GM20431 (cell line): Measurements from ENCODE around the gene LDAH.

Experiments used
- in situ Hi-C: fragments of 300-500 bp; cut with MseI, MboI; formaldehyde crosslinking; loops from one replicate; pipeline ENCODE4 v1.15.0; 2020; ENCODE audit warnings: low sequenced_read_pairs; ENCODE audit not compliant: unreplicated experiment

LDAH gene

DNA sequence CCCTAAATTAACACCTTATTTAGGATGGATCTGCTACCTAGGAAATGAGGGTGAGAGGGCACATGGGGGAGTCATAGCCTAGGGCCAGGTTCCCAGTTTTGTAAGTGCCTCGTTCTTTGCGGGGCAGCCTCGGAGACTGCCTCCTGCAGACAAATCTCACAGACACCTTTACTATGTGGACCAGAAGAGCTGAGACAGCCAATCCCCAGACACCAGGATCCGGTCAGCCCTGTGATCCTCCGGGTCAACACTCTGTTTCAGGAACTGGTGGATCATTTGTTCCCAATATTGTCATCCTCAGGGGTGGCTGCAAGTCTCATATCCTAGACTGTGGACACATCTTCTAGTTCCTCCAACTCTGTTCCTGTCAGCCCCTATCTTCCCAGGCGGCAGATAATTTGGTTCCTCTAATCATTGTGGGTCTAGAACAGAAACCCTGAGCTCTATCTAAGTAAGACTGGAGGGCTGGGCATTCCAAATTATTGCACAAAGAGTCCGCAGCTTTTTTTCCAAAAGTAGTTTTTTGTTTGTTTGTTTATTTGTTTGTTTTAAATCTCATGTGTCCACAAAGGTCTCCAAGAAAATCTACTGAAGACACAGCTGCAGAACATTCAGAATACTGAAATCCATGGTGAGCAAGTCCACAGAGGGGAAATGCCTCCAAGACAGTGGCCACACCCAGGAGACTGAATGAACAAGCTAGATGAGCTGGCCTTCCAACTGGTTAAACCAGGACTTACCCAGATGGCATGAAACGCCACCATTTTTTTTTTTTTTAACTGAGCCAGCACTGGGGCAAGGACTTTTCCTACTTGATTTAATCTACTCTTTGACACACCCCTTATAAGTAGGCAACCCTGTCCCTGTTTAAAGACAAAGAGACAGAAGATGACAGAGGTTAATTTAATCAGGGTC is 162.1 kb downstream of the LDAH start:
- in situ Hi-C loops = loop anchor here (5.0 kb wide), 1 partner anchor 302 kb away; no protein-coding TSS in a partner anchor

DNA sequence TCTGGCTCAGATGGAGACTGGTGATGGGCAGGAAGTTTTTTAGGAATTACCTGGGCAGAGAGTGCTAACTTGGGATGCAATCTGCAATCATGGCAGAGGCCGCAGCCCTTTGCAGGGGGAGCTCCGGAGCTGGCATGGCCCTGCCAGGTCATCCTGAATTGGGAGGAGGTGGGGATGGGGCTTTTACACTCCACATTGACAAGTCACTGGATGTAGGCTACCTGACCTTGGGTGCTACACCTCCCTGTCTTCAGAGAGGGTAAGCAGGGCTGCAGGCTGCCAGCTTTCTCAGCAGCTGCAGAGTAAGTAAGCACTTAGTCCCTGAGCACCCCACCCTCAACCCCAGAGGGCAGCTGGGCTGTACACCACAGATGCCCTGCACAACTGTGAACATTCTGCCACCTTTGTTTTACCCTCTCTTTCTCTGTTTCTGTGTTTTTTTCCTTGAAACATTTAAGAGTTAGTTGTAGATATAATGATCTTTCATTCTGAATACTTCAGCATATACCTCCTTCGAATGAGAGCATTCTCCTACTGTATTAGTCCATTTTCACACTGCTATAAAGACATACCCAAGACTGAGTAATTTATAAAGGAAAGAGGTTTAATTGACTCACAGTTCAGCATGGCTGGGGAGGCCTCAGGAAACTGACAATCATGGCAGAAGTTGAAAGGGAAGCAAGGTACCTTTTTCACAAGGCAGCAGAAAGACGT is 165.2 kb downstream of the LDAH start:
- in situ Hi-C loops = no loop called here

DNA sequence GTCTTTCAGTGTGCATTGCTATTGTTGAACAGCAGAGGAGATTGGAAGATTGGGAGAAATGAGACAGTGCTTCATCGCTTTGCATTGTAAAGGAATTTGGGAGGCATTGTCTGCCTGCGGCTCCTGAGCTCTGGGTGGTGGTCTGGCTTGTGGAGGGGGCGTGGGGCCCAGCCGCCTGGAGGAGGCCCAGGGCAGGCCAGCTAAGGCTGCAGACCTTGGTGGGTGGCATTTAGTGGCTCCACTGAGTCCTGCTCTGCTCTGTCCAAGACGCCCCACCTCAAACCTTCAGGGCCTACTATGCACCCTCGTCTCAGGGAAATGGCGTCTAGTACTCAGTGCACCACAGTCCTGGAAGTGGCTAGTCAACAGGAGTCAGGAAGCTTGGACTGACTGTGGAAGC is 166.3 kb downstream of the LDAH start:
- in situ Hi-C loops = no loop called here

DNA sequence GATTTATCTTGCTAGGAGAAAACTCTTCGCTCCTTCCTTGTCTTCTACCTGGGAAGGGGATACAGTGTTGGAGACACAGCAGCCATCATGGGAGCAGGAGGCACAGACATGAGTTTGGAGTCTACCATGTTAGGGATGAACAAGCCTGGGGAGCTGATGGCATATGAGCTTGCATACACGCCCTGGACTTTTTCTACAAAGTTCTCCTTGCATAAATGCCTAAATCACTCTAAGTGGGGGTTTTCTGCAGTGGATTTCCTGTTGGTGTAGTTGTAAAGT is 168.4 kb downstream of the LDAH start:
- in situ Hi-C loops = no loop called here

DNA sequence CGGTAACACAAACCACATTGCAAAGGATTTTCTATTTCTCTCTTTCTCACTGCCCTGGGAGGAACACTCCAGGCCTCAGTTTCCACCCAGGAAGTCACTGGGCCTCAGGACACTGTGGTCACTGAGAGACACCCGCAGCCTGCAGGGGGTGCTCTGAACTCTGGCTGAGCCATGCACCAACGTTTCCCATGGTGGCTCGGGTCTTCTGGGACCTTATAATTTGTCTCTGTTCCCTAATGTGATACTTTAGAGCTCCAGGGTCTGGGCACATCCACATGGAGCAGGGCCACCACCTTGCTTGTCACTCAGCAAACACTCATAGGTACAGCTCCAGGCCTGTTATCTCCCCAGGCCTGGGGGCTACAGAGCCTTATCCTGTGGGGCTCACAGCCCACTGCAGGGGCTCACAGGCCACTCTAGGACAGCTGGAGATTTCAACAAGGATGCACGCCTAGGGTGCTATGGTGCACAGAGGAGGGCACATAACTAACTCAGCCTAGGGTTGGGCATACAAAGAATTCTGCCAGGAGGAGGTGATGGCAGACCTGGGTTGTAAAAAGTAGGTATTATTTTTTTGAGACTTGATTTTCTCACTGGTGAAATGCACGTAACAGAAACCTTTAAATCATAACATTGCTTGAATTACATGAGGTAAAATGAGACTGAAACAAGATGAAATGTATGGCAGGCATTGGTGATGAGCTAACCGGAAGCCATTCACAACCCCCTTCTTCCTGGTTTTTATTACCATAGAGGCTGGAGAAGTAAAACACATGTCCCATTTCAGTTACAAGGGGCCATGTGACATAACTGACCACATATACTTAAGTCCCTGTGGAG is 169.0 kb downstream of the LDAH start:
- in situ Hi-C loops = no loop called here

DNA sequence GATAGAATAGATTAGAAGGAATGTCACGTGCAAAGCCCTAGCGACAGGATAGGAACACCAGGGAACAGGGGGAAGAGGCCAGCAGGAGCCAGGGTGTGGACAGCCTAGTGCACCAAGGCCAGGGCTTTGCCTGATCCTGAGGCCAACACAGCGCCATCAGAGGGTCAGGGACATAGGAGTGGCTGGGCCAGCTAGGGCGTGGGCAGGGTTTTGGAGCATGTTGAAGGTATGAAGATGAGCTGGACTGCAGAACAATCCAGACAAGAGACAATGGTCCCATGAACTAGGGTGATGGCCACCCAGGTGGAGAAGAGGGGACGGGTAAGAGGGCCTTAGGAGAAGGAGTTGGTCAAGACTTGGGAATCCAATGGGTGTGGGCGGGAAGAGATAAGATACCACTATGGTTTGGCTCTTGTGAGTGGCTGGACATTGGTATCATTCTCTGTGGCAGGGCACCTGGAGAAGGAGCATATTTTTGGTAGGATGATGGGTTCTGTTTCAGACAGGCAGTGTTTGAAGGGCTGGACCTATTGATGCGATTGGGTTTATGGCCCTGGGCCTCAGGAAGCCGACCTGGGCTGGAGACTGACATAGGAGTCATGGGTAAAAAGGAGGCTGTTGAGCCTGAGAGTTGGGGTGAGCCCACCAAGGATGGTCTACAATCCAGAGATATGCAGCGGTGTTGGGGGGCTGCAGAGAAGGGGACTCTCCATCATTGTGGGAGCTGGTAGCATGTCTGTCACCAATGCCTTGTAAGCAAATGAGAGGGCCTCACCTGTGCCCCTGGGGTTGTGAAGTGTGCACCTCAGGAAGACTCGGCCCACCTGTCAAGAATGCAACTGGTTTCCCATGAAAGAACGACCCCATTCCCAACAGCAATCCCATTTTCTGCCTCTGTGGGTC is 170.0 kb downstream of the LDAH start:
- in situ Hi-C loops = no loop called here

DNA sequence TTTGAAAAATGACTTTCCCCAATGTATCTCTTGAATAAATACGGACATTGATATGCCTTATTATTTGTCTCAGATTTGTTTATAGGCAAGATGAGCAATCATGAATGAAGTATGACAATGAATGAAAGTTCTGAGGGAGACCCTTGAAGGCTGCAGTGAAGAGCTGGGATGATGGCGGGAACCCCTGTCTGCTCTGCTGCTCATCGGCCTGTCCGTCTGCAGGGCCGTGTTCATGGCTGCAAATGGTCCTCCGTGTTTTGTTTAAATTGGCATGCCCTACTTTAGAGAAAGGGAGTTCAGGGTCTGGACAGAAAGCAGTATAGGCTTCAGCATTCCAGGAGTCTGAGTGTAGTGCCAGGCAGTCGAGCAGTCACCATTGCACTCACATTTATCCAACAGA is 170.8 kb downstream of the LDAH start:
- in situ Hi-C loops = no loop called here

DNA sequence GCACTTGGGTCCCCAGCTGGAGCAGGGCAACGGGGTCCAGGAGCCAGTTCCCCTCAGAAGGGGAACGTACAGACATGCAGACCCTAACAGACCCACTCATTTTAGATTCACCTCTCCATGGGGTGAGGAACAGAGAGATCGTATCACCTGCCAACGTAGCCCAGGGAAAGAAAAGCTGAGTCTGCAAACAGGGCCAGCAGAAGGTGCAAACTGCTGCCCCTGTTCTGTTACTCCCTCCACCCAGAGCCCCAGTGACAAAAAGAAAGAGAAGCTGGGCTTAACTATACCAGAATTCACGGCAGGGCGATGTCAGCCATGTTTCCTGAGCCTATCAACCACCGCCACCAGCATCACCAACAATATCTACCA is 171.2 kb downstream of the LDAH start:
- in situ Hi-C loops = no loop called here

DNA sequence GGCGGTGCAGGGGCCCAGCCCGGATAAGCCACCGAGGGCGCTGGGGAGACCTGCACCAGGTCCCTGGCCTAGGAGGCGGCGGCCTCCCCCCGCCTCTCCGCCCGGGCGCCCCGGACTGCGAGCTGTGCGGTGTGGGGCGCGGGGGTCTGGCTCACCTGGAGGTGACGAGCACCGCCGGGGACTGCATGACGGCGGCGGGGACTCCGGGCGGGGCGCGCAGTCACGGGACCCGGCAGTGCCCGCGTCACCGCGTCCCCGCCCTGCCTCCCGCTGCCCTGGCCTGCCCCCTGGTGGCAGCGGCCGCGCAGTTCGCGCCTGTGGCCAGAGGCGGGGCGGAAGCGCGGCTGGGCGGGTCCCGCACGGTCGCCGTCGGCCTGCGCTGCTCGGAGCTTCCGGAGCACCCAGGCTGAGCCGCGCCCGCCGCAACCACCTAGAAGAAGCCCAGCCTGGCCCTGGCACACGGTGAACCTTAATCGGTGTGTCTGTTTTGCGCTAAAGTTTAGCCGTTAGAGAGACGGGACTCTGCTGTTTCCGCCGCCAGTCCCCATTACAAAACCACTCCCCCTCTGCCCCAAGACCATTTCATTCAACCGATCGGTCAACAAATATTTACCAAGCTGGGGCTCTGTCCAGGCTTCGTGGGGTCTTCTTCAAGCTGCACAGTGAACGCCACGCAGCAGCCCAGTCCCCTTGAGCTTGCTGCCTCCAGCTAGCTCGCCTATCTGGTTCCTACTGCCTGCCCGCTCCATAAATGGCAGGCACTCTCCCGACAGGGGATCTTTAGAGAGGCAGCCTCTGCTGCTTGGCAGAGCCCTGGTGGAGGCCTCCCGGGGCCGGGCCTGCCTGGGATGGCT is 171.8 kb downstream of the LDAH start, which contains the start of gene HS1BP3:
Gene HS1BP3, minus strand, starts transcription at position 222 of the 854 bp plus-strand sequence. Its CDS starts 35 bp downstream, at position 187.
- in situ Hi-C loops = no loop called here

DNA sequence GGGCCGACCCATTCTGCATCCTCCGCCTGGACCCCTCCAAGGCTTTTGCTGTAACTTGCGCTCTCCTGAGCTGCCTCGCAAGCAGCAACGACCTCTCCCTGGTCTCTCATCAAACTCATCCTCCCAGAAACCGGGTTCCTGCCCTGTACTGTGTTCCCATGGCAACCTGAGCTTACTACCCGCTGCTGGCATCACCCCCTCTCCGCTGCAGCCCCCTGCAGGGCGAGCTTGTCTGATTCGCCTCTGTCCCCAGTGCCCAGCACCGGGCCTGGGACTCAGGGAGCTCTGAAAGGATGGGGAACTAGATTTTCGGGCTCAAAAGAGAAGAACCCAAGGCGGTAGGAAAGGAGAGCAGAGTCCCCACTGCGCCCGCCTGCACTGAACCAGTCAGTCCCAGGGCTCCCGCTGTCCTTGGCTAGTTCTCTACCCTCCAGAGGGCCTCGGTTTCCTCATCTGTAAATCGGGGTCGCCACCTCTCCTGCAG is 172.5 kb downstream of the LDAH start:
- in situ Hi-C loops = no loop called here

DNA sequence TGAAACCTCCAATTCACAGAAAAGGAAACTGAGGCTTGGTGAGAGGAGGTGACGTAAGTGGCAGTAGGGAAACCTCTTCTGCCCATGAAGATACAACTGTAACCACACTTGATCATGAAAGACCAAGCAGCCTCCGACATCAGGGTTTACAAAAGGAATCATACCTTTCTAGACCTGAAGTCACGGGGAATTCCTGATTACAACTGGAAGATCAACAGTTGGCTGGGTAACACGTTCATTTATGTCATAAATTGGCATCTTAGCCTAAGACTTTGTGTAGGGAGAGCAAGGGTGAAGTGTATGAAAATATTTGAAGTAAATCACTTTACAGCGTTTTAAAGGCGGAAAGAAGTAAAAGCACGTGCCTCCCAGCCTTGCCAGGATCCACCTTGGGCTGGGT is 172.9 kb downstream of the LDAH start:
- in situ Hi-C loops = loop anchor here (25.0 kb wide), 1 partner anchor 513 kb away; no protein-coding TSS in a partner anchor

DNA sequence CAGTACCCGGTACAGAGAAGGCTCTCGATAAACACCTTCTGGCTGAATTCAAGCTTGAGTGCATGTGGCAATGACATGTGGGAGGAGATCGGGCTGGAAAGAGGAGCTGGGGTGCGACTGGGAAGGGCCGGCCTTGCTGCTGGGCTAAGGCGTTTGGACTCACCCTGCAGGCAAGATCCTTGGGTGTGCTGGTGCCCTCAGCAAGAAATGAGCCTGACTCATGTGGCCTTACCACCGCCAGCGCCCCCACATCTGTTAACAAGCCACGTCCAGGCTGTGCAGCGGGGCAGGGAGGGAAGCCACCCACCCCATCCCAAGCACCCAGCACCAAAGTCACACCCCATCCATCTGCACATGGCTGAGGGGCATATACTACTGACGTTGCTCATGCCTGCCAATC is 173.3 kb downstream of the LDAH start:
- in situ Hi-C loops = loop anchor here (25.0 kb wide), 1 partner anchor 512 kb away; no protein-coding TSS in a partner anchor

DNA sequence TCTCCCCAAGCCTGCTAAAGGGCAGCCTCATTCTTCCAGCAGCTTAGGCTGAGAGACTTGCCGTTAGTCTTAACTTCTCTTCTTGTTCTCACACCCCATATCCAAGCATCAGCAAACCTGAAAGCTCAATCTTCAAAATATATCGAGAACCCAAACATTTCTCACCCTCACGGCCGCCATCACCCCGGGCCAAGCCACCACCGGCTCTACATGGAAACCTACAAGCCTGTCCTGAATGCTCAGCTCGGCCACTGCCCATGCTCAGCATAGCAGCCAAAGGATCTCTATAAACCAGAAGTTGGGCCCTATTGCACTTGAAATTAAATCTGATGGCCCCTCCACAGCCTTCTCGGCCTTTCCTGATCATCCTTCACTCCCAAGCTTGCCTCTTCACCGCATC is 174.1 kb downstream of the LDAH start:
- in situ Hi-C loops = loop anchor here (25.0 kb wide), 1 partner anchor 512 kb away; no protein-coding TSS in a partner anchor

DNA sequence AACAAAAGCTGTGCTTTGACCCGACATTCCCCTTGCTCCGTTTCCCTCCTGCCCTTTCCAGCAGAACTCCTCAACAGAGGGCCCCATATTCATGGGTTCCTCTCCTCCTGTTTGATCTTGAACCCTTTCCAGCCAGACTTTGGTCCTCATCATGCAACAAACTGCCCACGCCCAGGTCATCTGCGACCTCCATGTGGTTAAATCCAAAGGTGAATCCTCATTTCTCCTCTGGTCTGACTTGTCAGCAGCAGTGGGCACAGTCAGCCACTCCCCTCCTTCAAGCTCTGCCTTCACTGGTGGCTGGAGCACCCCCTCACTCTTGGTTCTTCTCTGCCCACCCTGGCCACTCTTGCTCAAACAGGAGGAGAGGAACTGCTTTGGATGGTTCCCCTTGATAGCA is 174.7 kb downstream of the LDAH start:
- in situ Hi-C loops = loop anchor here (25.0 kb wide), 1 partner anchor 511 kb away; no protein-coding TSS in a partner anchor

DNA sequence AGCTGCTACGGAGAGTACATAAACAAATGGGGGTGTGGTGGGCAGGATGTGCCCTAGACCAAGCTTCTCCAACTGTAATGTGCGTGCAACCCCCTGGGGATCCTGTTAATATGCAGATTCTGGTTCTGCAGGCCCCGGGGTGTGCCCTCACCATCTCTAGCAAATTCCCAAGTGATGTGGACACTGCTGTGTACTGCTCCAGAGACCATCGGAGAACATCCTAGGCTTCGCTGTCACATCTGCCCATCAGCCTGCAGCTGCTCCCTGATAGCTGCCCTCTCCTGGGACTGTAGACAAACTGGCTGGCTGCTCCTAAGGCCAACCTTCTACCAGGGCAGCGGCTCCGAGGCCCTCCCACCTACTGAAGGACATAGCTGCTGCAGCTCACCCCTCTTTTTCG is 175.2 kb downstream of the LDAH start:
- in situ Hi-C loops = loop anchor here (25.0 kb wide), 1 partner anchor 510 kb away; no protein-coding TSS in a partner anchor

DNA sequence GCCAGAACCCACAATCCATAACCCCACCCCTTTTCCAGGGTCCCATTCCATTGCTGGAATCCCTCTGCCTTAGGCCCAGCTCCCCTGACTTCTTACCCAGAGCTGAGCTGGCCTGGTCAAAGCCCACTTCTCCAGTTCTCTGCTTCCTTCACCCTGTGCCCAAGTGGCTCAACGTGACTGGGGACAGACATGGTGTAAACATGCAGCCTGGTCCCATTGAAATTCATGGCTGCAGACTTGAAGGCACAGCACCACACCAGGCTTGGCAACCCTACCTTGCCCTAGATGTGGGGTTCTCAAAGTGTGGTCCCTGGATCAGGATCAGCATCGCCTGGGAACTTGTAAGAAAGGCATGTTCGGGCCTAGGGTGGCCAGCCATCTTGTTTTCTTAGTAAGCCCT is 175.7 kb downstream of the LDAH start:
- in situ Hi-C loops = loop anchor here (25.0 kb wide), 1 partner anchor 510 kb away; no protein-coding TSS in a partner anchor

DNA sequence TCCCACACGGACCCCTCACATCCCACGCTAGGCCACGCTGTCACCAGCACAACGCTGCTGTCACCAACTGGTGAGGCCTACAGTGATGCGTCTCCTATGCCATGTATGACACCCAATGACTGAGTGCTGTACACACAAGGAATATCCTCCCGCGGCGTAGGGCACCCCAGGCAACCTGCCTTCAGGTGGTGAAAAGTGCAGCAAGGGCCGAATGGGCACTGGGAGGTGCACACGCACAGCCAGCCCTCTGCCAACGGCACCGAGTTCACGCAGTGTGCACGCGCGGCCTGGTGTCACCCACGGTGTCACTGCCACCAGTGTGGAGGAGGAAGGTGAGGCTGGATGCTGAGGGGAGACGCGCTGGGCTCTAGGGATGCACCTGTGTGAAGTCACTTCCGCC is 176.5 kb downstream of the LDAH start:
- in situ Hi-C loops = loop anchor here (25.0 kb wide), 1 partner anchor 509 kb away; no protein-coding TSS in a partner anchor

DNA sequence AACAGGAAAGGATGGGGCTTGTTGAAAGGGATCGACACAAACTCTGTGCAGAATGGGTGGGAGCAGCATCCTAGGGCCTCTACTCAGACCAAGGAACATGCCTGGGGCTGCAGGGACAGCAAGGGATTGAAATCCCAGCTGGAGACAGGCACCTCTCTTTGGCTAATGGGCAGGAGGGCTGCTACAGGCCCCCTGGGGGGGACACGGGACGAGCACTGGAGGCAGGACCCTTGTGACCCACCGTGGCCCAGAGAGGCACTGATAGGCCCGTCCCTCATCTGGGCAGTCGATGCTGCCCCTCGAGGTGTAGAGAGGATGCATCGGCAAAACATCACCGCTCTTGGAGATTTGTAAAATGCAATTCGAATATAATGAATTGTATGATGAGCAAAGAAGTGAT is 177.1 kb downstream of the LDAH start:
- in situ Hi-C loops = loop anchor here (25.0 kb wide), 1 partner anchor 508 kb away; no protein-coding TSS in a partner anchor
